CD4-positive, alpha-beta T cell treated with Interleukin-10 for 1 hour (primary cell): ENCODE data around the gene PPIF.

Experiments
- DNase-seq: peaks from one replicate; pipeline ENCODE4 v3.0.0-alpha.2; 2020

Gene PPIF

GRCh38 chr10:79347226-79347893 lies at the start of gene PPIF:
TSS of gene PPIF (plus strand) at chr10:79347469. CDS start at chr10:79347549, 80 bp downstream.
- peak; percentile 93 for DNase-seq

- no peak for DNase-seq
Observed at GRCh38 chr10:79298403-79299244, 48.6 kb upstream of the PPIF start.

GRCh38 chr10:79299397-79300241 lies 47.6 kb upstream of the PPIF start:
- DNase-seq, result no peak

- no peak for DNase-seq
Observed at GRCh38 chr10:79300711-79301110, 46.6 kb upstream of the PPIF start.

DNA sequence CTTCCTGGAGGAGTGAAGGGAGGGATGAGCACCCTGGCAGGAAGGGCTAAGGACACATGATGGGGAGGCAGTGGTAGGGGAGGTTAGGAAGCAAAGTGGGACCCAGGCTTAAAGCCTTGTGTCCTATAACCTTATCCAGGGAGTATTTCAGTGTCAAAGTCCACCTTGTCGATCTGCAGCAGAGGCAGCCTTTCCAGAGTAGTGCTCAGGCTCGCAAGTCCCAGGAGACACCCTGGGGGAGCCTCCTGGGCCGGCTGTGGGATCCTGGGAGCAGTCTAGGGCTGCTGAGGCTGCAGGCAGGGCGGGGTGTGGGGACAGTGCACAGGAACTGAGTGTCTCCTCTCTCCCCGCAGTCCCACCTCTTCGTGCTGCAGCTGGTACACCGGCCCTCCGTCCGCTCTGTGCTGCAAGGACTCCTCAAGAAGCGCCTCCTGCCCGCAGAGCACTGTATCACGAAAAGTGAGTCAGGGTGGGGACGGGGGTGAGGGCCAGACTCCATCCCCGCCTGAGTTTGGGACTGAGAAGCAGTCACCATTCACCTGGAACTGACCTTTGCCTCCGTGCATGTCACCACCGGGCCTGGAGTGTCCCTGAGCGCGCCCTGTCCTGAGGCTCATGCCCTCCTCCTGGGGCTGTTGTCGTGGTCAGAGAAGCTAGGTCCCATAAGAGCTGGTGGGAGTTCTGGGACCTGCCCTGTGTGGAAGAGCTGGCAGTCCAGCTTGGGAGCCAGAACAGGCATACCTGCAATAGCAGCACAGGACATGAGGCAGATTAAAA lies 45.3 kb upstream of the PPIF start:
- DNase-seq, result no peak

- DNase-seq, result no peak
Observed at GRCh38 chr10:79303631-79304478, 43.4 kb upstream of the PPIF start.

GRCh38 chr10:79304479-79305087 lies 42.7 kb upstream of the PPIF start:
- DNase-seq, result no peak

GRCh38 chr10:79305515-79305914 lies 41.8 kb upstream of the PPIF start:
- no peak for DNase-seq

DNA sequence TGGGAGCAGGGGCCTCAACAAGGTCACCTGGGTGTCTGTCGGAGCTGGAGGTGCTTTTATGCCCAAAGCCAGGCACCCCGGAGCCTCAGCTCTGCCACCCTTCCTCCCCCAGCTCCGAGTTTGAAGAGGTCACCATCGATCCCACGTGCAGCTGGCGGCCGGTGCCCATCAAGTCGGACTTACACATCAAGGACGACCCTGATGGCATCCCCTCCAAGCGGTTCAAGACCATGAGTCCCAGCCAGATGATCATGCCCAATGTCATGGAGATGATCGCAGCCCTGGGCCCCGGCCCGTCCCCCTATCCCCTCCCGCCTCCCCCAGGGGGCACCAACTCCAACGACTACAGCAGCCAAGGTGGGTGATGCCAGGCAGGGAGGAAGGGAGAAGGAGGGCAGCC lies 41.3 kb upstream of the PPIF start:
- DNase-seq, result no peak

DNA sequence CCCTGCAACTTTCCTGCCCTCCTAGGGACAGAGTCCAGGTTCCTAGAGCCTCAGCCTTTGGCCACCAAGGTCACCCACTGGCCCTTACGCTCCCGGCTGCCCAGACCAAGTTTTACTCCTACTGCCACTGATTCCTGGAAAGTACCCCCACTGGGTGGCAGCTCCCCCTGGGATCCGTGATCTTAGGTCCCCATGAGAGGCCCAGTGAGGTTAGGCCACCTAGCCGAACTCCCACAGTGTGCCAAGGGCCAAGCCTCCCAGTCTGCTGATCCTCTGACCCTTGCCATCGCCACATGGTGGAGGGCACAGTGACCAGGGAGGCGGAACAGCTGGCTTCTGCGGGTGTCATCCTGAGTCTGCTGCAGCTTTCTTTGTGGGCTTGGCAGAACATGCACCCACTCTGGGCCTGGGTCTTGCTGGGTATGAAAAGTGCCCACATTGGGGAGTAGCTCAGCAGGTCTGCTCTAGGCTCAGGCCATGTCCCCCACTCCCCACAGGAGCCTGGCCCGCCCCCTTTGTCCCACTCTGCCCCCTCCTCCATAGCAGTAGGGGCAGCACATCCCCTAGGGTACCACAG lies 40.5 kb upstream of the PPIF start:
- no peak for DNase-seq

DNA sequence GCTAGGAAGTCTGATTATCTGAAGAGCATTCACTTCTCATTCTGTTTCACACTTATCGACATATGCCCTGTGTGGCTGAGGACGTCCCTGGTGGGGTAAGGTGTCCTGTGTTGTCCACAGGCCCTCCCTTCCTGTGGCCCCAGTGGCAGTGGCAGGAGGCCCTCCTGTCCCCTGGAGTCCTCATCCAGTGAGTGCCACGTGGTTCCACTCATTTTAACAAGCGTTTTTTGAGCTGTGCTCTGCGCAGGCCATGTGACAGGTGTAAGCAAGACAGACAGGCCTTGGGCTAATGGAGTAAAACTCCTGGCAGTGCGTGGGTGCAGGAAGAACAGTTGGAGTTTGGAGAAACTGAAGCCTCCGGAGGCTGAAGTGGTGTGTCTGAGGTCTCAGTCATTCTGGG lies 39.3 kb upstream of the PPIF start:
- no peak for DNase-seq

DNA sequence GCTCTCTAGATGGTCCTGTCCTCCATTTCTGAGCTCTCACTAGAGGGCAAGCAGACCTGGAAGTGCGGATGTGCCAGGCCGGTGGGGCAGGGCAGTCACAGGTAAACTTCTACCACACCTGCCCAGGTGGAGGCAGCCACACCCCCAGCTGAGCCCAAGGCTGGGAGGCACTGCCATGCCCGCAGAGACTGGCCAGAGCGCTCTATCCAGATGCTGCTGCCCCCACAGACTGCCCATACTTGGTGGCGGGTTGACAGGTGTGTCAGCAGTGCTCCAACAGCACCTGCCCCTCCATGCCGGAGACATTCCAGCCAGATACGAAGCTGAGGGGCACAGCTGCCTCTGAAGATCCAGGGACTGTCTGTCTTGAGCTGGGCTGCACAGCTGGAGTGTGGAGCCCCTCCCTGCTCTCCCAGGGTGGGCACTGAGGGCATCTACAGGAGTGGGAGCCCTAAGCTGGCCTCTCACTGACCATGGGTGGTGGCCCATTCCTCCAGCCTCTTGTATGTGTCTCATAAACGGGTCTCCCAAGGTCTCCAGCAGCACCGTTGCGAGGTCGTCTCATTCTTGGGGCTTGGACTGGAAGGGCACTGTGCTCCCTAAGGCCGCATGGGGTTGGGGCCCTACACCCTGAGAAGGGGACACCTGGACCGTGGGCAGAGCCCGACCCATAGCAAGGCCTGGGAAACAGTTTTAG lies 38.2 kb upstream of the PPIF start:
- no peak for DNase-seq

DNA sequence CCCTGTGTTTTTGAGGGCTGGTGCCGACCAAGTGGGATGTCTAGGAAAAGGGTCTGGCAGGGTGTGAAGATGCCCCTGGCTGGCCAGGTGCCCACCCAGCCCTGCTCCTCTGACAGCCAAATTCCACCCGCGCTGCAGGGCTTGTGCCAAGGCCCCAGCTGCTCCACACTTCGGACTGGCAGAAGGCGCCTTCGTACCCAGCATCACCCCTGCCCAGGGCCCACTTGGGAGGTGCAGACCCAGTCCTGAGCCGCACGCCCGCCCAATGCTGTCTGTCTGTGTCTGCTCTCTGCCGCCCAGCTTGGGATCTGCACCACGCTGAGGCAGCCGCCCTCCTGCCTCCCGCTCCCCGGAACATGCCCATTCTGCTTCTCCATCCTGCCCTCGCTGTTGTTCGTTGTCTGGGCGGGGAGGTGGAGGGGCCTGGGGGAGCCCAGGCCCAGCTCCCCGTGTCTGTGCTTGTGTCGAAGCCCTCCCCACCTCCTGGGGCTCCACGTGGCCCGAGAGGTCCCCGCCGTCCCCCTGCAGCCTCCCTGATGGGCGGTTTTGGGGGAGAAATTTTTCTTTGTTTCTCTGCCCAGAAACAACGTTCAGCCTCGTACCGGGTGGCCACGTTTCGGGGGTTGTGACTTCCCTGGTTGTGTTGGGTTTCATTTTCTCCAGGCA lies 36.9 kb upstream of the PPIF start:
- DNase-seq, result no peak

DNA sequence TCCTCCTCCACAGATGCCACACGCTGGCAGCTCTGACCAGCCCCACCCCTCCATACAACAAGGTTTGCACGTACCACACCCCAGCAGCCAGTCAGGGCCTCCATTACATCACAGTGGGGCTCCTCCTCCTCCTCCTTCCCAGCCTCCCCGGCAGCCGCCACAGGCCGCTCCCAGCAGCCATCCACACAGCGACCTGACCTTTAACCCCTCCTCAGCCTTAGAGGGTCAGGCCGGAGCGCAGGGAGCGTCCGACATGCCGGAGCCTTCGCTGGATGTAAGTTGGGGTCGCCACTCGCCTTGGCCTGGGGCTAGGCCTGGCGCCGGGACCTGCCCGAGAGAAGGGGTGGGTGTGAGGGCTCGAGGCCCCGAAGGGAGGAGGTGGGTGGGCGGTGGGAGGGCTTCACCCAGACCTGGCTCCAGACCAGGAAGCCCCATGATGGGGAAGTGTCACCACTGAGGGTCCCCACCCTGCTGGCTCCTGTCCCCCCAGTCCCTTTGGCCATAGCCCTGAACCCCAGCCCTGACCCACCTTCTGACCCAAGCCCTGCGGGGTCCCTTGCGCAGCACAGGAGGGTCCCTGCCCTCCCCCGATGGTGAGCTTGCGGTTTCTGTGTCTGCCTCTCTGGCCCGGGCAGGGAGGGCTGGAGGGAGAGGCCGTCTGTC lies 36.2 kb upstream of the PPIF start:
- no peak for DNase-seq

DNA sequence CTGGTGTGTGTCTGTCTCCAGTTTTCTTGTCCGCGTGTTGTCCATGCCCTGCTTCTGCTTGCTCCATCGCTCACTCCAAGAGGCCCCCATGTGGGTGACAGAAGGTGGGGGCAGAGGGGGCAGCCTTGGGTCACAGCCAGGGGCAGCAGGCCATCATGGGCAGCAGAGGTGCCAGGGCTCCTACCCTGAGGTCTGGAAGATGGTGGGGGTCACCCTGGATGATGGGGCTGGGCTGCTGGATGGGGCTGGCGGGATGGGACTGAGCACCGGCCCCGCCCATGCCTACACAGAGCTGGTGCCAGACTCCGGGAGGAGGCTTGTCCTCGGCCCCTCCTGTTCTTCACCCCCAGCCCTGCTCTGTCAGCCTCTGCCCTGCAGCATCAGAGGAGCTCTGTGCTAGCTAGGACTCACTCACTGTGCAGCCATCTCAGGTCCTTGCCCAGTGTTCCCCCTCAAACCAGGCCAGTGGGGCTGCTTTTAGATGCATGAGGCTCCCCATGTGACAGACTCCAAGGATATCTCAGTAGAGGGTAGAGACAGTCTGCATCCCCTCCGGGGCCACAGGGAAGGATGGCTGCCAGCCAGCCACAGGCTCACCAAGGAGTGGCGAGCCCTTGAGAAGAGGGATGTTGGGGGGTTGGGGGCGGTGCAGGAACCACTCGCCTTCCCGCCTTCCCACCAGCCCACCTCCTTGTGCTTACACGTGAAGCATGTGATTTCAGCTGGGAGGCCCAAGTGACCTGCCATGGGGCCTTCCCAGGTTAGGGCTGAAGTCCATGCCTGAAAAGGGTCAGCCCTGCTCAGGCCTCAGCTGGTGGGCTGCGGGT lies 35.5 kb upstream of the PPIF start:
- DNase-seq, result no peak

DNA sequence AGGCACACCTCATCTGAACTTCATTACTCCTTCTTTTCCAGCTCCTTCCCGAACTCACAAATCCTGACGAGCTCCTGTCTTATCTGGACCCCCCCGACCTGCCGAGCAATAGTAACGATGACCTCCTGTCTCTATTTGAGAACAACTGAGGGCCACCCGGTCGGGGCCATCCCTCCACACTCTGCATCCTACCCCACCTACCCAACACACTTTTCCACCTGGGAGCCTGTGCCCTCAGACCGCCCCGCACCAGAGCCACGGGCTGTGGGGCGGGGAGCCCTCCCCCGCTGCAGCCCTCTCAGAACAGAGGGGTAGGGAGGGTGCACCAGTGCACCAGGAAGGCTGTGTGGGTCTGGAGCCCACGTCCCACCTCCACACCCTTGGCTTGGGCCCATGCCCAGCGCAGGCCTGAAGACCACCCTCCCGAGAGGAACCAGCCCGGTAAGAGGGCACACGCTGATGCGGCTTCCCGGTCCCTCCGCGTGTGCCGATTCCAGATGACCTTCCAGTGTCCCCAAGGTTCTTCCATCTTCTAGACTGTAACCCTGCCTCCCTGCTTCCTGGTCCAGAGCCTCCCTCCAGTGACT lies 34.6 kb upstream of the PPIF start:
- DNase-seq, result no peak

GRCh38 chr10:79313320-79313719 lies 33.9 kb upstream of the PPIF start:
- DNase-seq, result no peak
